Lower lobe of right lung (tissue), 2 donors: Measurements from ENCODE around the gene ZNF532. TPM values are rescaled to one million over a fixed set of nuclear protein-coding genes. Genes with fewer than 3 reads are reported as not detected.

ENCODE experiments used
- ATAC-seq, 2 donors: fragments of 200-7000 bp; cut with Tn5 transposase; one replicate each; pipeline ENCODE4 v1.9.1; 2020 to 2022; ENCODE audit warnings: mild to moderate bottlenecking in 2 of 2, moderate library complexity in 2 of 2
- DNase-seq: peaks from one replicate; pipeline ENCODE4 v3.0.0-alpha.2; 2020
- H3K27ac ChIP-seq: fragments of 200-600 bp; one replicate; pipeline ENCODE4 v1.8.0; 2022
- H3K27me3 ChIP-seq: fragments of 200-600 bp; one replicate; pipeline ENCODE4 v1.8.0; 2022; ENCODE audit warnings: low read depth
- H3K36me3 ChIP-seq: fragments of 200-600 bp; one replicate; pipeline ENCODE4 v1.8.0; 2022; ENCODE audit warnings: mild to moderate bottlenecking
- H3K4me1 ChIP-seq: fragments of 200-600 bp; one replicate; pipeline ENCODE4 v1.8.0; 2022
- H3K4me3 ChIP-seq: fragments of 200-600 bp; one replicate; pipeline ENCODE4 v1.8.0; 2022; ENCODE audit warnings: mild to moderate bottlenecking
- H3K9me3 ChIP-seq: fragments of 200-600 bp; one replicate; pipeline ENCODE4 v1.8.0; 2022
- intact Hi-C: fragments of 100-400 bp; cut with DNase I; formaldehyde crosslinking; loops from one replicate; pipeline ENCODE4 v1.11.0; 2022
- total RNA-seq: library from RNA; stranded (reverse); fragmentation: NEBNext Ultra II Directional; extraction: Animal tissue kit (Norgen Biotek cat#: 25700); gene quantifications from one replicate; pipeline ENCODE4 v1.2.1, GENCODE V29; 2021
- TF ChIP-seq, protein P1 (sequence below): fragments of 200-600 bp; IDR thresholded peaks from one replicate; pipeline ENCODE4 v1.8.0; 2022; ENCODE audit warnings: antibody characterized with exemption, mild to moderate bottlenecking
- donor health status: DM: no; HTN: yes; CAD: no; lungs with severe emphysema.

The ZNF532 gene
- total RNA-seq, 1 donor from 2014 or later = 54.0 TPM

DNA sequence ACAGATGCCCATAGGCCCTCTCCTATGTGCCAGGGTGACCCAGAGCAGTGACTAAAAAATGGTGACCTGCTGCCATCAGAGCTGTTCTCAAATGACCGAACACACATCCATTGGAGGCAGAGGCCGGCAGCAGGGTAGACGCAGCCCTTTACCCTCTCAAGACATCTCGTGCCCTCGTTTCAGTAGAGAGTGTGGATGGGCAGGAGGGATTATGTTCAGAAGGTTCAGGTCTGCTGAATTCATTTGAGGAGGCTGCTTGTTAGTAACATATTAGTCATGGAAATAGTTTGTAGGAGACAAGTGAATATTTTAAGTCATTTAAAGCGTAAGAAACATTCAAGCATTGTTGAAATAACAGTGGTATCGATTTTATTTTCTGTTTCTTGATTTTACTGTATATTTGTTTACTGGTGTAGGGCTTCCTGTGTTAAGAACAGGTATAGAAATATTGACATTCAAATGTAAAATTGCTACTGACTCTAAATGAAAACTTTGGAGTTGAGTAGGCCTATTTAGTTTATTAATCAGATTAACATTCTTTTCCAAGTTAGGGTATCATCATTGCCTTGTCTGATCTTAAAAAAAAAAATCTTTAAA, 82.6 kb downstream of the ZNF532 start:
- H3K4me3 ChIP-seq = no peak overlapping the region

DNA sequence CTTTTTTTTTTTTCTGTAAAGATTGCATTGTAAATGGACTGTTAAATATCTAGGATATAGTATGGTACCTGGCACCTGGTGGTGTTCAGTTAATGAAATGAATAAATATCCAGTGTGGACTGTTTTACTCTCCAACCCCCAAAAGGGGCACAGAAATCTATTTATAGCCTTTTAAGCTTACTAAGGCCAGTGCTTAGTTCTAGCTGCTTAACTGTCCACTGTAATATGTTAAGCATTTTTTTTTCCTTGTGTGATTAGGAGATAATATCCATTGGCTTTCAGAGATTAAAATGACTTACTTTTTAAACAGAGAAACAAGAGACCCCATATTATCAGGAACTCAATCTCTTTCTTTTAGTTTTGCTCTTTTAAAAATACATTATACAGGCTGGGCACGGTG, 84.4 kb downstream of the ZNF532 start:
- peaks cover 54% of the 10 kb centered on the region for H3K36me3 ChIP-seq
- H3K27ac ChIP-seq = no peak overlapping the region
- ATAC-seq (no peak), DNase-seq (no peak)
- intact Hi-C loops = no loop called here
- no peak overlapping the region for H3K4me3 ChIP-seq
- H3K4me1 ChIP-seq = peaks cover 4% of the 10 kb centered on the region
- H3K27me3 ChIP-seq = no peaks in the 10 kb centered on the region
- H3K9me3 ChIP-seq = no peaks in the 10 kb centered on the region
- TF ChIP-seq, protein P1, sequence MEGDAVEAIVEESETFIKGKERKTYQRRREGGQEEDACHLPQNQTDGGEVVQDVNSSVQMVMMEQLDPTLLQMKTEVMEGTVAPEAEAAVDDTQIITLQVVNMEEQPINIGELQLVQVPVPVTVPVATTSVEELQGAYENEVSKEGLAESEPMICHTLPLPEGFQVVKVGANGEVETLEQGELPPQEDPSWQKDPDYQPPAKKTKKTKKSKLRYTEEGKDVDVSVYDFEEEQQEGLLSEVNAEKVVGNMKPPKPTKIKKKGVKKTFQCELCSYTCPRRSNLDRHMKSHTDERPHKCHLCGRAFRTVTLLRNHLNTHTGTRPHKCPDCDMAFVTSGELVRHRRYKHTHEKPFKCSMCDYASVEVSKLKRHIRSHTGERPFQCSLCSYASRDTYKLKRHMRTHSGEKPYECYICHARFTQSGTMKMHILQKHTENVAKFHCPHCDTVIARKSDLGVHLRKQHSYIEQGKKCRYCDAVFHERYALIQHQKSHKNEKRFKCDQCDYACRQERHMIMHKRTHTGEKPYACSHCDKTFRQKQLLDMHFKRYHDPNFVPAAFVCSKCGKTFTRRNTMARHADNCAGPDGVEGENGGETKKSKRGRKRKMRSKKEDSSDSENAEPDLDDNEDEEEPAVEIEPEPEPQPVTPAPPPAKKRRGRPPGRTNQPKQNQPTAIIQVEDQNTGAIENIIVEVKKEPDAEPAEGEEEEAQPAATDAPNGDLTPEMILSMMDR = no peak

More for the DNA sequence above, 82.6 kb downstream of the ZNF532 start:
- Histone ChIP-seq H3K36me3 (peaks cover 49% of the 10 kb centered on the region), H3K27ac (no peak overlapping the region), H3K4me1 (no peaks in the 10 kb centered on the region), H3K27me3 (no peaks in the 10 kb centered on the region), H3K9me3 (no peaks in the 10 kb centered on the region)
- TF ChIP-seq, protein P1 = no peak
- no peak for ATAC-seq
- intact Hi-C loops = no loop called here
- DNase-seq = no peak

DNA sequence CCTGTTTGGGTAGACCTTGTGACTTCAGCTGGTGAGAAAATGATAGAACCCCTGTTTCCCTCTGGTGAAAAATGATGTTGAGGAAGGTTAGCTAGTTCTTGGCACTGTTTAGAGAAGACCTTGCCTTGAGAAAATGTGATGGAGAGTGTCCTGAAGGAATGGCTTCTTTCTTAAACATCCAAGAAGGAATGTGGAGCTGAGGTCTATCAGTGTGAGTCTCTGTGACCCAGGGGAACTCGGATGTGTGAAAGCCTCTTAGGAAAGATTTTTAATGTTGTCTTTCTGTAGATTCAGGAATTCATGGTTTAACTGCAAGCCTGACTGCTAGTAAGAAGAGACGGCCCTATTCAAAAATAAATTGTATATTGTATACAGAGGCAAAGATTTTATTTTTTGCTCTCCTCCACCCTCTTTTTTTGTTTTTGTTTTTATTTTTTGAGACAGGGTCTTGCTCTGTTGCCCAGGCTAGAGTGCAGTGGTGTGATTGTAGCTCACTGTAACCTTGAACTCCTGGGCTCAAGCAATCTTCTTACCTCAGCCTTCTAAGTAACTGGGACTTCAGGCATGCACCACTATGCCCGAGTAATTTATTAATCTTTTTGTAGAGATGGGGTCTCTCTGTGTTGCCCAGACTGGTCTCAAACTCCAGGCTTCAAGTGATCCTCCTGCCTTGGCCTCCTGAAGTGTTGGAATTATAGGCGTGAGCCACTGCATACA, 87.5 kb downstream of the ZNF532 start:
- H3K4me1 ChIP-seq = peaks cover 5% of the 10 kb centered on the region
- TF ChIP-seq, protein P1 = no peak
- no peak for DNase-seq
- H3K36me3 ChIP-seq = peaks cover 53% of the 10 kb centered on the region
- H3K4me3 ChIP-seq = no peak overlapping the region
- intact Hi-C loops = no loop called here
- no peak overlapping the region for H3K27ac ChIP-seq
- no peaks in the 10 kb centered on the region for H3K9me3 ChIP-seq
- no peak for ATAC-seq
- no peaks in the 10 kb centered on the region for H3K27me3 ChIP-seq

DNA sequence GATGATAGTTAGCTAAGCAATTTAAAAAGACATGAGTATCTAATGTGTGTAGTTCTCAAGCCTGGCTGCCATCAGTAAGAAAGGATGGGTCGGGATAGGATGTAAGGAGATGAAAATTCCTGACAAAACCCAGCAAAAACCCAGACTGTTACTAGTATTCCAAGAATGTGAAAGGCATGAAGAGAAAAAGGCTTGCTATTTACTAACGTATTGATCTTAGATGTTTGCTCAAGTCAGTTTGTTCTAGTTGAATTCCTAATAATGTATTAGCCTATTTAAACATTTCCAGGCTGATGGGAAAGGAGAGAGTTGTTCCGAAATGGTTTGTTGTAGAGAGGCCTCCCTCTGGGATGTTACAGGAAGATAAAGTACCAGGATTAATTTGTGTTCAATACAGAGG, 88.2 kb downstream of the ZNF532 start:
- intact Hi-C loops = no loop called here
- ATAC-seq (no peak), DNase-seq (no peak)
- TF ChIP-seq, protein P1 = no peak
- Histone ChIP-seq H3K4me1 (peaks cover 5% of the 10 kb centered on the region), H3K27me3 (no peaks in the 10 kb centered on the region), H3K36me3 (peaks cover 49% of the 10 kb centered on the region), H3K4me3 (no peak overlapping the region), H3K9me3 (no peaks in the 10 kb centered on the region), H3K27ac (no peak overlapping the region)

DNA sequence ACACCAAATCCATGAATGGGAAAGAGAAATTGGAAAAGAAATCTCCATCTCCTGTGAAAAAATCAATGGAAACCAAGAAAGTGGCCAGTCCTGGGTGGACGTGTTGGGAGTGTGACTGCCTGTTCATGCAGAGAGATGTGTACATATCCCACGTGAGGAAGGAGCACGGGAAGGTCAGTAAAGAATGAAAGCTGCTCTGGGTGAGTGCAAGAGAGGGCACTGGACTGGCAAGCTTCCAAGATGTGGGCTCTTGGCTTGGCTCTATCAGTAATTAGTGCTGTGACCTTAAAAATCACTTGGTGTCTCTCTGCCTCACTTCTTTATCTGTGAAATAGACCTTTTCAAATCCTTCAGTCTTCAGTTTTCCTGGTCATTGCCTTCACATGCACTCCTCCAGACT, 89.0 kb downstream of the ZNF532 start:
- Histone ChIP-seq H3K9me3 (no peaks in the 10 kb centered on the region), H3K27me3 (no peaks in the 10 kb centered on the region), H3K27ac (no peak overlapping the region), H3K36me3 (peaks cover 41% of the 10 kb centered on the region), H3K4me3 (no peak overlapping the region), H3K4me1 (peaks cover 5% of the 10 kb centered on the region)
- TF ChIP-seq, protein P1 = no peak
- DNase-seq (no peak), ATAC-seq (no peak)
- intact Hi-C loops = no loop called here
